HL-60 (cell line): ENCODE data around the gene CALCA.

ENCODE experiments used
- GABPA ChIP-seq: IDR thresholded peaks from 2 replicates; pipeline ENCODE4 v1.6.1; 2012; ENCODE audit warnings: low read depth
- POLR2AphosphoS5 ChIP-seq: IDR thresholded peaks from 2 replicates; pipeline ENCODE4 v1.6.1; 2012; ENCODE audit warnings: low read depth
- TF ChIP-seq, protein P1 (sequence below): IDR thresholded peaks from one replicate; pipeline ENCODE4 v1.5.1; 2011; ENCODE audit warnings: low read length, control low read depth, inconsistent platforms; ENCODE audit not compliant: insufficient read depth
- TF ChIP-seq, protein P2 (sequence below): IDR thresholded peaks from 2 replicates; pipeline ENCODE4 v1.6.1; 2012; ENCODE audit warnings: low read depth; ENCODE audit not compliant: insufficient replicate concordance

DNA sequence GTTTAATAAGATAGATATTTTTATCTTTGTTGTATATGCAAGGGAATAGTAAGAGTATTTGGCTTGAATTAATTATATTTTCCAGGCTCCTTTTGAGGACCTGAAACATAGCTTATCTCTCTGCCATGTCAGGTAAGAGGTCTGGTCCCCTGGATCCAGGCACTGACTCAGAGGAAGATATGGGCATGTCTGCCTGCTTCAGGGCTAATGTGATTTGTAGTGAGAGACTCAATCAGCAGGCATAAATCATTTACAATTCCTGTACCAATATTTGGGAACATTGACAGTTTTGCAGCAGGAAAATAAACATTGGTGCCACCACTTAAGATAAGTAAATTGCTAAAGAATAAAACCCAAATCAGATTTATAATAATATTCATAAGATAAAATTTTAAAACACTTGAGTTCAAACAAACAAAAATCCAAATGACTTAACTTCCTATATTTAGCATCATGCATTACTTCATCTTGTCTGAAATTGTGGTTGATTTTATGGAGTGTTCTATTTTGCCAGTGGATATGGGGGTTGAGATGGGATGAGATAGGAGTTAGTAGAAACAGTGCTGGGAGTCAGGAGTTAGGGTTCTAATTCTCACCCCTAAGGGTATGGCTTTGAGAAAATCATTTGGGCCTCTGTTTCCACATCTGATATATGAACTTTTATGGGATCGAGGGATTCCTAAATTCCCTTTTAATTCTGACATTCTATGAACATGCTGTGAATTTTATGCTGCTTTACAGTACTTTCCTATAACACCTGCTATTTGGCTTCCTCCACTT, 5.1 kb upstream of the CALCA start:
- TF ChIP-seq POLR2AphosphoS5 (no peak), GABPA (no peak)
- TF ChIP-seq, protein P1, sequence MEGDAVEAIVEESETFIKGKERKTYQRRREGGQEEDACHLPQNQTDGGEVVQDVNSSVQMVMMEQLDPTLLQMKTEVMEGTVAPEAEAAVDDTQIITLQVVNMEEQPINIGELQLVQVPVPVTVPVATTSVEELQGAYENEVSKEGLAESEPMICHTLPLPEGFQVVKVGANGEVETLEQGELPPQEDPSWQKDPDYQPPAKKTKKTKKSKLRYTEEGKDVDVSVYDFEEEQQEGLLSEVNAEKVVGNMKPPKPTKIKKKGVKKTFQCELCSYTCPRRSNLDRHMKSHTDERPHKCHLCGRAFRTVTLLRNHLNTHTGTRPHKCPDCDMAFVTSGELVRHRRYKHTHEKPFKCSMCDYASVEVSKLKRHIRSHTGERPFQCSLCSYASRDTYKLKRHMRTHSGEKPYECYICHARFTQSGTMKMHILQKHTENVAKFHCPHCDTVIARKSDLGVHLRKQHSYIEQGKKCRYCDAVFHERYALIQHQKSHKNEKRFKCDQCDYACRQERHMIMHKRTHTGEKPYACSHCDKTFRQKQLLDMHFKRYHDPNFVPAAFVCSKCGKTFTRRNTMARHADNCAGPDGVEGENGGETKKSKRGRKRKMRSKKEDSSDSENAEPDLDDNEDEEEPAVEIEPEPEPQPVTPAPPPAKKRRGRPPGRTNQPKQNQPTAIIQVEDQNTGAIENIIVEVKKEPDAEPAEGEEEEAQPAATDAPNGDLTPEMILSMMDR = no peak
- TF ChIP-seq, protein P2, sequence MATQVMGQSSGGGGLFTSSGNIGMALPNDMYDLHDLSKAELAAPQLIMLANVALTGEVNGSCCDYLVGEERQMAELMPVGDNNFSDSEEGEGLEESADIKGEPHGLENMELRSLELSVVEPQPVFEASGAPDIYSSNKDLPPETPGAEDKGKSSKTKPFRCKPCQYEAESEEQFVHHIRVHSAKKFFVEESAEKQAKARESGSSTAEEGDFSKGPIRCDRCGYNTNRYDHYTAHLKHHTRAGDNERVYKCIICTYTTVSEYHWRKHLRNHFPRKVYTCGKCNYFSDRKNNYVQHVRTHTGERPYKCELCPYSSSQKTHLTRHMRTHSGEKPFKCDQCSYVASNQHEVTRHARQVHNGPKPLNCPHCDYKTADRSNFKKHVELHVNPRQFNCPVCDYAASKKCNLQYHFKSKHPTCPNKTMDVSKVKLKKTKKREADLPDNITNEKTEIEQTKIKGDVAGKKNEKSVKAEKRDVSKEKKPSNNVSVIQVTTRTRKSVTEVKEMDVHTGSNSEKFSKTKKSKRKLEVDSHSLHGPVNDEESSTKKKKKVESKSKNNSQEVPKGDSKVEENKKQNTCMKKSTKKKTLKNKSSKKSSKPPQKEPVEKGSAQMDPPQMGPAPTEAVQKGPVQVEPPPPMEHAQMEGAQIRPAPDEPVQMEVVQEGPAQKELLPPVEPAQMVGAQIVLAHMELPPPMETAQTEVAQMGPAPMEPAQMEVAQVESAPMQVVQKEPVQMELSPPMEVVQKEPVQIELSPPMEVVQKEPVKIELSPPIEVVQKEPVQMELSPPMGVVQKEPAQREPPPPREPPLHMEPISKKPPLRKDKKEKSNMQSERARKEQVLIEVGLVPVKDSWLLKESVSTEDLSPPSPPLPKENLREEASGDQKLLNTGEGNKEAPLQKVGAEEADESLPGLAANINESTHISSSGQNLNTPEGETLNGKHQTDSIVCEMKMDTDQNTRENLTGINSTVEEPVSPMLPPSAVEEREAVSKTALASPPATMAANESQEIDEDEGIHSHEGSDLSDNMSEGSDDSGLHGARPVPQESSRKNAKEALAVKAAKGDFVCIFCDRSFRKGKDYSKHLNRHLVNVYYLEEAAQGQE = no peak
